HUES48 (cell line): ENCODE measurements around the gene MAPKAPK2.
"Not testable (repeated sequence)": the region's sequence is repeated elsewhere in the genome, so short reads cannot be mapped to it uniquely, and the experiment has no call there.

Experiments used
- H3K27ac ChIP-seq: one replicate; pipeline ENCODE4 v1.7.0; 2013; ENCODE audit warnings: low read depth, low read length, inconsistent platforms
- H3K27me3 ChIP-seq: 2 replicates; pipeline ENCODE4 v1.6.1; 2013; ENCODE audit warnings: mild to moderate bottlenecking, low read length; ENCODE audit not compliant: control insufficient read depth, insufficient read depth
- H3K36me3 ChIP-seq: 2 replicates; pipeline ENCODE4 v1.6.1; 2013; ENCODE audit warnings: low read length; ENCODE audit not compliant: control insufficient read depth, insufficient read depth
- H3K4me1 ChIP-seq: 2 replicates; pipeline ENCODE4 v1.6.1; 2013; ENCODE audit warnings: mild to moderate bottlenecking, low read length; ENCODE audit not compliant: control insufficient read depth, insufficient read depth
- H3K4me3 ChIP-seq: 2 replicates; pipeline ENCODE4 v1.5.1; 2013; ENCODE audit warnings: mild to moderate bottlenecking, low read depth, low read length
- H3K9ac ChIP-seq: 2 replicates; pipeline ENCODE4 v1.6.1; 2013; ENCODE audit warnings: mild to moderate bottlenecking, low read depth, low read length, moderate library complexity
- H3K9me3 ChIP-seq: 2 replicates; pipeline ENCODE4 v1.6.1; 2013; ENCODE audit warnings: low read length; ENCODE audit not compliant: control insufficient read depth, insufficient read depth

MAPKAPK2 gene

DNA sequence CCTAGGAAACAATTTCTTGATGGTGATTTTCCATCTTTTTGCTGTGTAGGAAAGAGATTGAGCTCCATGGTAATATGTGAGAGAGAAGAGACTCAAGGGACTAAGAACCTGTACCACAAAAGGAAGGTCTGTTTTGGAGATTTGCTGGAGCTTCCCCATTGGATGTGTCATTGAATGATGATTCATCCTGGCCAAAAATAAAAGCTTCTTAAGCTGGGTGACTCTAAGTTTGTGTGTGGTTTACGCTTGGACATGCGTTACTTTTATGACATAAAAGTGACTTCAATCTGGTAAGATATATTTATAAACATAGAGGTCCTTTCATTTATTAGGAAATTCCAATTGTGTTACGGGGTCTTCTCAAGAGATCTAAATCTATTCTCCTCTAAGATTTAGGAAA, 68.4 kb downstream of the MAPKAPK2 start:
- Histone ChIP-seq H3K4me1 (peaks cover 3% of the 10 kb centered on the region; the same call in 1 of the 2 replicates), H3K27me3 (no peaks in the 10 kb centered on the region; the same call in 1 of the 2 replicates), H3K4me3 (no peak overlapping the region), H3K27ac (no peak overlapping the region), H3K36me3 (no peaks in the 10 kb centered on the region), H3K9ac (no peak overlapping the region), H3K9me3 (no peaks in the 10 kb centered on the region)

DNA sequence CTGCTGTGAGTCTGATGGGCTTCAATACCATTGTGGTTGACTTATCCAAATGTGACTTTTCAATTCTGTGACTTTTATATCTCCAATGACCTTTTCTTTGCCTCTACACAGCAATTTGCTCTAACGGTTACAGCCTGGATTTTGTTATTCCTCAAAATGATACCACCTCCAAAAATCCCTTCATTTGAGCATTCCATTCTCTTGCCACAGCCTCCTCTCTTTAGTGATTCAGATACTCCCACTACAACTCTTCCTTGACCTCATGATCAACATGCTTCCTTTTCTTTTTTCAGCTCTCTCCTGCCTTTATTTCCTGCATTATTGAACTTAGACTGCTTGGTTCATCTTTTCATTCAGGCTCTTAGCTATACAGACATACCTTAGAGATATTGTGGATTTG, 69.3 kb downstream of the MAPKAPK2 start:
- no peaks in the 10 kb centered on the region for H3K9me3 ChIP-seq
- H3K36me3 ChIP-seq: no peaks in the 10 kb centered on the region
- H3K27me3 ChIP-seq: no peaks in the 10 kb centered on the region; the same call in 1 of the 2 replicates
- no peak overlapping the region for H3K4me3 ChIP-seq
- peaks cover 3% of the 10 kb centered on the region; the same call in 1 of the 2 replicates for H3K4me1 ChIP-seq
- H3K27ac ChIP-seq: no peak overlapping the region
- H3K9ac ChIP-seq: no peak overlapping the region

DNA sequence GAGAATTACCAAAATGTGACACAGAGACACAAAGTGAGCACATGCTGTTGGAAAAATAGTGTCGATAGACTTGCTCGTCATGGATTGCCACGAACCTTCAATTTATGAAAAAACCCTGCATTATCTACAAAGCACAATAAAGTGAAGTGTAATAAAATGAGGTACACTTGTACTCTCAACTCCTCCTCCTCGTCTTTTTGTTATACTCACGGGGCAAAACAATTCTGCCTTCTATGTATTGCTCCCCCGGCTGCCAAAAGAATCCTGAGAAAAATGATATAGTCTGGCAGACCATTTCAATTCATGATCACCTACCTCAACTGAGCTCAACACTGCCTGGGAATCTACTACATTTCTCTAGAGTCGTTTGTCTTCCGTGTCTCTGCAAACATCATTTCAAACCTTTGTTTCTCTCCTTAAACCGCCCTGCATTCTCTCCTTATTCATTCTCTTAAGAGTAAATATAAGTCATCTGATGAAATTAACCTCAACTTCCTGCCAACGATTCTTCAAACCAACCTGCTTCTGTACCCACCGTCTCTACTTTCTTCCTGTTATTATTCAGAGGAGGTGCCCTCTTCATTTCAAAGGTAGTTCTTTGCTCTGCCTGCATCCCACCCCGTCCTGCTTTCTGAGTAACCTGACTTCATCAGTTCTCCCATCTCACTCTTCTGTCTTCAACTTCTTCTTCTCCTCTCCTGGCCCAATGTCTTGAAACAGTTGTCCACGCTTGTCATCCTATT, 73.0 kb downstream of the MAPKAPK2 start:
- Histone ChIP-seq H3K9ac (no peak overlapping the region), H3K4me1 (no peaks in the 10 kb centered on the region), H3K27ac (no peak overlapping the region), H3K4me3 (no peak overlapping the region), H3K9me3 (no peaks in the 10 kb centered on the region), H3K36me3 (no peaks in the 10 kb centered on the region), H3K27me3 (no peaks in the 10 kb centered on the region)

DNA sequence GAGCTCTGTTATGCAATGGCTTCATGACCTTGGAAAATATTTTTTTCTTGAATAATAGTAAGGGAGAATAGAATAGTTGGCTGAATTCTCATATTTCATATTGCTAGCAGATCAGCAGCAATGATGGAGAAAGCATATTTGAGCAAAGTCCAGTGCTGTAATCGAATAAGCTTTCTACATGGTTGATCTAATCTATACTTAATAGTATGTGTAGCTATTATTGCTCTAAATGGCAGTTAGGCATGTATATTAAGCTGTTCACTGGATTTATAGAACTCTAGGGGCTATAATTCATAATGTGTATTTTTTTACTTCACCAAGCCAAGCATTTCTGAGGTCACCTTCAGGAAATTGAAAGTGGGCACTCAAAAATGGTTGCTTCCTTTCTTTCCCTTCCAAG, 75.9 kb downstream of the MAPKAPK2 start:
- H3K9me3 ChIP-seq: no peaks in the 10 kb centered on the region
- no peak overlapping the region for H3K27ac ChIP-seq
- no peaks in the 10 kb centered on the region for H3K36me3 ChIP-seq
- H3K4me3 ChIP-seq: no peak overlapping the region
- no peaks in the 10 kb centered on the region for H3K4me1 ChIP-seq
- no peaks in the 10 kb centered on the region for H3K27me3 ChIP-seq
- no peak overlapping the region for H3K9ac ChIP-seq

- H3K9me3 ChIP-seq: no peaks in the 10 kb centered on the region
- no peak overlapping the region for H3K9ac ChIP-seq
- no peaks in the 10 kb centered on the region for H3K36me3 ChIP-seq
- no peaks in the 10 kb centered on the region for H3K27me3 ChIP-seq
- H3K4me3 ChIP-seq: no peak overlapping the region
- no peaks in the 10 kb centered on the region for H3K4me1 ChIP-seq
- H3K27ac ChIP-seq: no peak overlapping the region
These were observed 76.6 kb downstream of the MAPKAPK2 start for GRCh38 chr1:206761159-206761768.

GRCh38 chr1:206762741-206763364, 78.1 kb downstream of the MAPKAPK2 start:
- H3K4me3 ChIP-seq, H3K9me3 ChIP-seq, H3K4me1 ChIP-seq, H3K27ac ChIP-seq, H3K9ac ChIP-seq, H3K27me3 ChIP-seq, H3K36me3 ChIP-seq: not testable (repeated sequence)

- H3K27me3 ChIP-seq, H3K36me3 ChIP-seq, H3K27ac ChIP-seq, H3K4me3 ChIP-seq, H3K9me3 ChIP-seq, H3K9ac ChIP-seq: not testable (repeated sequence)
- peaks cover 18% of the 10 kb centered on the region for H3K4me1 ChIP-seq
These were observed 81.1 kb downstream of the MAPKAPK2 start for GRCh38 chr1:206765771-206766170.

- no peak overlapping the region for H3K27ac ChIP-seq
- H3K9ac ChIP-seq: no peak overlapping the region
- H3K27me3 ChIP-seq: no peaks in the 10 kb centered on the region
These were observed 81.6 kb downstream of the MAPKAPK2 start for GRCh38 chr1:206766251-206766856.

GRCh38 chr1:206768472-206769303, 84.0 kb downstream of the MAPKAPK2 start:
- Histone ChIP-seq H3K27ac (no peak overlapping the region), H3K9me3 (no peaks in the 10 kb centered on the region), H3K36me3 (no peaks in the 10 kb centered on the region), H3K27me3 (no peaks in the 10 kb centered on the region), H3K9ac (no peak overlapping the region), H3K4me1 (peaks cover 21% of the 10 kb centered on the region), H3K4me3 (no peak overlapping the region)

More at GRCh38 chr1:206766251-206766856, 81.6 kb downstream of the MAPKAPK2 start:
- H3K4me1 ChIP-seq: peaks cover 21% of the 10 kb centered on the region
- H3K36me3 ChIP-seq: no peaks in the 10 kb centered on the region
- H3K9me3 ChIP-seq: no peaks in the 10 kb centered on the region
- H3K4me3 ChIP-seq: no peak overlapping the region

DNA sequence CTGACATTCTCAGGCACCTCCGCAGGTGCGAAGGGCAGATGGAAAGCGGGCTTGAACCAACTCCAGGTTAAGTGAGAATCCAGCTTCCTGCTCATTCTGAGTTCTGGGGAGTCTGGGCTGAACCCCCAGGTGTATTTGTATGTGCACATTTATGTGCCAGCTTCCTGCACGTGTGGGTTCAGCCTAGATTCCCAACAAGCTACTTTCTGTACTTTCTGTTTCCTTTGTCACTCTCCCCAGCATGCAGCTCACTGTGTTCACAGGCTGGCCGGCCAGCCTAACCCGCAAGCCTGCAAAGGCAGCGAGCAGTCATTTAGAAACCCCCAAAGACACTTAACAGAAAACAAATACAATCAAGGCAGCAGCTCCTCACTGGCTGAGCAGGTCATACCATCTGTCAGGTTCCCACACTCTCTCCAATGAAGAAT, 84.6 kb downstream of the MAPKAPK2 start:
- Histone ChIP-seq H3K4me1 (peaks cover 21% of the 10 kb centered on the region), H3K9ac (no peak overlapping the region), H3K27ac (no peak overlapping the region), H3K36me3 (no peaks in the 10 kb centered on the region), H3K27me3 (no peaks in the 10 kb centered on the region), H3K9me3 (no peaks in the 10 kb centered on the region), H3K4me3 (no peak overlapping the region)
